CD4-positive, alpha-beta T cell treated with Interleukin-15 for 1 hour (primary cell): ENCODE data around the gene INSC.
A peak's percentile ranks its signal among the peaks of the same experiment; 100 is the strongest.

Experiments
- DNase-seq: peaks from one replicate; pipeline ENCODE4 v3.0.0-alpha.2; 2020

The INSC gene

GRCh38 chr11:15111215-15111614 lies 3.5 kb upstream of the INSC start:
- DNase-seq: no peak

- DNase-seq: no peak
Measured at GRCh38 chr11:15112131-15112541, 2.6 kb upstream of the INSC start.

GRCh38 chr11:15113381-15113780 lies 1.3 kb upstream of the INSC start:
- DNase-seq: peak; percentile 64

GRCh38 chr11:15115686-15116085 lies 963 bp downstream of the INSC start:
- no peak for DNase-seq

- no peak for DNase-seq
Measured at GRCh38 chr11:15117751-15118150, 3.0 kb downstream of the INSC start.

- DNase-seq: no peak
Measured at GRCh38 chr11:15118431-15118830, 3.7 kb downstream of the INSC start.

- DNase-seq: no peak
Measured at GRCh38 chr11:15119352-15119751, 4.6 kb downstream of the INSC start.

GRCh38 chr11:15119826-15120225 lies 5.1 kb downstream of the INSC start:
- no peak for DNase-seq

GRCh38 chr11:15123849-15124248 lies 9.1 kb downstream of the INSC start:
- no peak for DNase-seq

GRCh38 chr11:15124528-15124927 lies 9.8 kb downstream of the INSC start:
- no peak for DNase-seq

- DNase-seq: no peak
Measured at GRCh38 chr11:15127341-15127740, 12.6 kb downstream of the INSC start.

- DNase-seq: no peak
Measured at GRCh38 chr11:15128621-15129020, 13.9 kb downstream of the INSC start.

GRCh38 chr11:15136166-15136565 lies 21.4 kb downstream of the INSC start:
- no peak for DNase-seq

GRCh38 chr11:15139096-15139770 lies 24.5 kb downstream of the INSC start:
- DNase-seq: no peak

GRCh38 chr11:15139958-15140659 lies 25.4 kb downstream of the INSC start:
- DNase-seq: no peak

GRCh38 chr11:15141381-15141780 lies 26.7 kb downstream of the INSC start:
- DNase-seq: no peak

GRCh38 chr11:15142838-15143237 lies 28.1 kb downstream of the INSC start:
- no peak for DNase-seq

GRCh38 chr11:15143855-15144254 lies 29.1 kb downstream of the INSC start:
- DNase-seq: no peak

GRCh38 chr11:15144347-15144746 lies 29.6 kb downstream of the INSC start:
- no peak for DNase-seq

GRCh38 chr11:15145151-15145550 lies 30.4 kb downstream of the INSC start:
- DNase-seq: no peak

GRCh38 chr11:15145615-15146014 lies 30.9 kb downstream of the INSC start:
- DNase-seq: no peak

- no peak for DNase-seq
Measured at GRCh38 chr11:15146271-15147003, 31.7 kb downstream of the INSC start.

- no peak for DNase-seq
Measured at GRCh38 chr11:15148169-15148568, 33.4 kb downstream of the INSC start.

- DNase-seq: no peak
Measured at GRCh38 chr11:15149050-15149449, 34.3 kb downstream of the INSC start.
